ENCODE results near the gene ARHGEF10L.
"Not testable (repeated sequence)": the region's sequence is repeated elsewhere in the genome, so short reads cannot be mapped to it uniquely, and the experiment has no call there.

The ARHGEF10L gene

GRCh38 chr1:17609529-17609928 is 70.0 kb downstream of the ARHGEF10L start:
- no peak for DNase-seq (ENCODE audit: low read depth in 2 of 2)

- no peak for DNase-seq (ENCODE audit: low read depth in 2 of 2)
Observed at GRCh38 chr1:17610085-17610484, 70.6 kb downstream of the ARHGEF10L start.

- DNase-seq (ENCODE audit: low read depth in 2 of 2): no peak
Observed at GRCh38 chr1:17610713-17611112, 71.2 kb downstream of the ARHGEF10L start.

- no peak for DNase-seq (ENCODE audit: low read depth in 2 of 2)
Observed at GRCh38 chr1:17611991-17612390, 72.5 kb downstream of the ARHGEF10L start.

- no peak for DNase-seq (ENCODE audit: low read depth in 2 of 2)
Observed at GRCh38 chr1:17612831-17613230, 73.3 kb downstream of the ARHGEF10L start.

GRCh38 chr1:17614586-17614985 is 75.1 kb downstream of the ARHGEF10L start:
- no peak for DNase-seq (ENCODE audit: low read depth in 2 of 2)

- no peak for DNase-seq (ENCODE audit: low read depth in 2 of 2)
Observed at GRCh38 chr1:17615157-17615556, 75.7 kb downstream of the ARHGEF10L start.

- no peak for DNase-seq (ENCODE audit: low read depth in 2 of 2)
Observed at GRCh38 chr1:17615959-17616358, 76.5 kb downstream of the ARHGEF10L start.

GRCh38 chr1:17616731-17617279 is 77.3 kb downstream of the ARHGEF10L start:
- no peak for DNase-seq (ENCODE audit: low read depth in 2 of 2)

GRCh38 chr1:17617787-17618557 is 78.5 kb downstream of the ARHGEF10L start:
- no peak for DNase-seq (ENCODE audit: low read depth in 2 of 2)

GRCh38 chr1:17618558-17619247 is 79.2 kb downstream of the ARHGEF10L start:
- DNase-seq (ENCODE audit: low read depth in 2 of 2): no peak

- DNase-seq (ENCODE audit: low read depth in 2 of 2): no peak
Observed at GRCh38 chr1:17620448-17620847, 81.0 kb downstream of the ARHGEF10L start.

- DNase-seq (ENCODE audit: low read depth in 2 of 2): no peak
Observed at GRCh38 chr1:17621691-17622090, 82.2 kb downstream of the ARHGEF10L start.

GRCh38 chr1:17622823-17623222 is 83.3 kb downstream of the ARHGEF10L start:
- DNase-seq (ENCODE audit: low read depth in 2 of 2): no peak

GRCh38 chr1:17624611-17625233 is 85.2 kb downstream of the ARHGEF10L start:
- DNase-seq (ENCODE audit: low read depth in 2 of 2): no peak

GRCh38 chr1:17627239-17628052 is 87.9 kb downstream of the ARHGEF10L start:
- DNase-seq (ENCODE audit: low read depth in 2 of 2): no peak

GRCh38 chr1:17629046-17629445 is 89.5 kb downstream of the ARHGEF10L start:
- DNase-seq (ENCODE audit: low read depth in 2 of 2): not testable (repeated sequence)

GRCh38 chr1:17629460-17629859 is 90.0 kb downstream of the ARHGEF10L start:
- no peak for DNase-seq (ENCODE audit: low read depth in 2 of 2)

- DNase-seq (ENCODE audit: low read depth in 2 of 2): no peak
Observed at GRCh38 chr1:17630048-17630830, 90.7 kb downstream of the ARHGEF10L start.

GRCh38 chr1:17630986-17631385 is 91.5 kb downstream of the ARHGEF10L start:
- DNase-seq (ENCODE audit: low read depth in 2 of 2): no peak

GRCh38 chr1:17631410-17631809 is 91.9 kb downstream of the ARHGEF10L start:
- no peak for DNase-seq (ENCODE audit: low read depth in 2 of 2)

All from stimulated activated CD8-positive, alpha-beta memory T cell treated with anti-CD3 and anti-CD28 coated beads, Interleukin-7, amount 100 ng/mL, for 4 hours (primary cell).